Mesothelial cell of epicardium (in vitro differentiated cells): ENCODE data around the gene RAB8B. TPM values are rescaled to one million over a fixed set of nuclear protein-coding genes. Genes with fewer than 3 reads are reported as not detected.

Source experiments
- DNase-seq, 2 experiments: peaks; one replicate each; pipeline ENCODE4 v3.0.0; 2021; ENCODE audit warnings: low spot score in 2 of 2; ENCODE audit not compliant: unreplicated experiment in 2 of 2
- H3K27ac Mint-ChIP-seq: 2 replicates; pipeline ENCODE4 v1.8.0; 2021; ENCODE audit warnings: mixed read lengths
- H3K27me3 Mint-ChIP-seq: 2 replicates; pipeline ENCODE4 v1.8.0; 2021; ENCODE audit warnings: low read depth, mixed read lengths
- H3K36me3 Mint-ChIP-seq: 2 replicates; pipeline ENCODE4 v1.8.0; 2021; ENCODE audit warnings: mixed read lengths
- H3K4me1 Mint-ChIP-seq: 2 replicates; pipeline ENCODE4 v1.8.0; 2021; ENCODE audit warnings: mixed read lengths
- H3K4me3 Mint-ChIP-seq: 2 replicates; pipeline ENCODE4 v1.8.0; 2021; ENCODE audit warnings: mild to moderate bottlenecking, moderate library complexity, mixed read lengths
- H3K9me3 Mint-ChIP-seq: 2 replicates; pipeline ENCODE4 v1.8.0; 2021; ENCODE audit warnings: mixed read lengths
- total RNA-seq: library from RNA; stranded (reverse); gene quantifications from 3 replicates; pipeline ENCODE4 v1.2.1, GENCODE V29; 2021
- TF ChIP-seq, protein P1 (sequence below): fragments of 200-600 bp; sonication (generic); IDR thresholded peaks from one replicate; pipeline ENCODE4 v1.5.0; 2021; ENCODE audit warnings: antibody characterized with exemption; ENCODE audit not compliant: unreplicated experiment

RAB8B gene
- total RNA-seq, 1 donor from 2014 or later = 20.2 TPM

DNA sequence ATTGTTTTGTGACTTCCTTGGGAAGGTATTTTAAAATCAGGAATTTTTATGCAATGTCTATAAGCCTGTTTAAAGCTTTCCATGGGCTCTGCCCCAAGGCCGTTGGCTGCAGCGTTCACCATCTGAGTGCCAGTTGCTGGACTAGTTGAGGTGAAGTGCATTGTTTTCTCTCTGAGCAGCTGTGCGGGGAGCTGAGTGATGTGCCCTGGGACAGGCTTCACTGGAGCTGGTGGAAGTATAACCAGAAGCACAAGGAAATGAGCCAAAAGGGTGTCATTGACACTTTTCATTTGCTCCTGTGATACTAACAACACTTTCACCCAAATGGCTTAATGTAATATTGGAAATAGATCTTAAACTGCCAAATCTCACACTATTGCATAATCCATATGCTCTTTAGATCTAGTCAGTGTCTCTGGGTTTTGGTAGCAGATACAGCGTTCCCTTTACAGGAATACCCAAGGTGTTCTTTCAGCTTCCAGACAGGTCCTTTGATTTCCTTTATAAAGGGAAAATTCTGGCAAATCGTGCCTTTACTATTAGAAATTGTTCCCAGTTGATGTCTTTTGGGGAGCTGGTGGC, 117.2 kb downstream of the RAB8B start:
- H3K27ac Mint-ChIP-seq = no peak overlapping the region
- peaks cover 24% of the 10 kb centered on the region for H3K36me3 Mint-ChIP-seq
- TF ChIP-seq, protein P1, sequence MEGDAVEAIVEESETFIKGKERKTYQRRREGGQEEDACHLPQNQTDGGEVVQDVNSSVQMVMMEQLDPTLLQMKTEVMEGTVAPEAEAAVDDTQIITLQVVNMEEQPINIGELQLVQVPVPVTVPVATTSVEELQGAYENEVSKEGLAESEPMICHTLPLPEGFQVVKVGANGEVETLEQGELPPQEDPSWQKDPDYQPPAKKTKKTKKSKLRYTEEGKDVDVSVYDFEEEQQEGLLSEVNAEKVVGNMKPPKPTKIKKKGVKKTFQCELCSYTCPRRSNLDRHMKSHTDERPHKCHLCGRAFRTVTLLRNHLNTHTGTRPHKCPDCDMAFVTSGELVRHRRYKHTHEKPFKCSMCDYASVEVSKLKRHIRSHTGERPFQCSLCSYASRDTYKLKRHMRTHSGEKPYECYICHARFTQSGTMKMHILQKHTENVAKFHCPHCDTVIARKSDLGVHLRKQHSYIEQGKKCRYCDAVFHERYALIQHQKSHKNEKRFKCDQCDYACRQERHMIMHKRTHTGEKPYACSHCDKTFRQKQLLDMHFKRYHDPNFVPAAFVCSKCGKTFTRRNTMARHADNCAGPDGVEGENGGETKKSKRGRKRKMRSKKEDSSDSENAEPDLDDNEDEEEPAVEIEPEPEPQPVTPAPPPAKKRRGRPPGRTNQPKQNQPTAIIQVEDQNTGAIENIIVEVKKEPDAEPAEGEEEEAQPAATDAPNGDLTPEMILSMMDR = no peak
- H3K9me3 Mint-ChIP-seq = peaks cover 5% of the 10 kb centered on the region
- H3K4me3 Mint-ChIP-seq = no peak overlapping the region
- H3K4me1 Mint-ChIP-seq = peaks cover 19% of the 10 kb centered on the region
- peaks cover 2% of the 10 kb centered on the region for H3K27me3 Mint-ChIP-seq
- DNase-seq = no peak

DNA sequence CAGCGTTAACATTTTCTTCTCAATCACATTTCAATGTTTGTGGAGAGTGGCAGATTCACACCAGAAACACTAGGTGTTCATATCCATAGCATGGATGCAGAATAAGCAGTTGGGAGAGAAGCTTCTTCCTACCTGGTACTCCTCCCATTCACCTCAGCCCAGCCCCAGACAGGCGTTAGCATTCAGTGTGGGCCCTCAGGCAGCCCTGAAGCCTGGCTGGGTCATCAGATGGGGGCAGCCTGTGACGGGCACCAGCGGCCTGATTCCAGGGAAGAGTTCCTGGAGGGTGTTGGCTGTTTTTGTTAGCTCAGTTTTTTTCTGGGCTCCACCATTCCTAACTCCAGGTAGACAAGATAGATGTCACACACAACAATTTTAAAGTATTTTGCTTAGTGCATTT, 119.1 kb downstream of the RAB8B start:
- Mint-ChIP-seq H3K9me3 (peaks cover 5% of the 10 kb centered on the region), H3K4me1 (peaks cover 19% of the 10 kb centered on the region), H3K4me3 (no peak overlapping the region), H3K36me3 (peaks cover 10% of the 10 kb centered on the region), H3K27ac (no peak overlapping the region), H3K27me3 (peaks cover 2% of the 10 kb centered on the region)
- no peak for DNase-seq
- TF ChIP-seq, protein P1 = no peak

DNA sequence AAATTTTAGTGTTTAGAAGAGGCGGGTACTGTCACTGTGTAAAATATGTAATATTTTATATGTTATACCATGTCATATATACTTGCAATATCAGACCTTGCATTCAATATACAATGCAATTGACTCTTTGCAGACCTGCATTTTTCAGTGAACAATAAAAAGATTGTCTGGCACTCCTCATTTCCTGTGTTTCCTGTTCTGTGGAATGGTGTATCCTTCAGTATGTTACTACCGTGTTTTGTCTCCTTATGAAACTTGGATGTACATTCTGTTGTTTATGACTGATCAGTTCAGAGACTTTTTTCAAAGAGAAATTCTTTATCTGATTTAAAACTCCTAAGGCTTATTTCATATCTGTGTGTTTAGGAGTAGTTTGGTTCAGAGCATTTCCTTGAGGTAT, 119.5 kb downstream of the RAB8B start:
- H3K4me1 Mint-ChIP-seq = peaks cover 19% of the 10 kb centered on the region
- H3K36me3 Mint-ChIP-seq = peaks cover 9% of the 10 kb centered on the region
- TF ChIP-seq, protein P1 = no peak
- H3K27me3 Mint-ChIP-seq = peaks cover 2% of the 10 kb centered on the region
- no peak overlapping the region for H3K4me3 Mint-ChIP-seq
- H3K9me3 Mint-ChIP-seq = peaks cover 5% of the 10 kb centered on the region
- DNase-seq = no peak
- no peak overlapping the region for H3K27ac Mint-ChIP-seq

DNA sequence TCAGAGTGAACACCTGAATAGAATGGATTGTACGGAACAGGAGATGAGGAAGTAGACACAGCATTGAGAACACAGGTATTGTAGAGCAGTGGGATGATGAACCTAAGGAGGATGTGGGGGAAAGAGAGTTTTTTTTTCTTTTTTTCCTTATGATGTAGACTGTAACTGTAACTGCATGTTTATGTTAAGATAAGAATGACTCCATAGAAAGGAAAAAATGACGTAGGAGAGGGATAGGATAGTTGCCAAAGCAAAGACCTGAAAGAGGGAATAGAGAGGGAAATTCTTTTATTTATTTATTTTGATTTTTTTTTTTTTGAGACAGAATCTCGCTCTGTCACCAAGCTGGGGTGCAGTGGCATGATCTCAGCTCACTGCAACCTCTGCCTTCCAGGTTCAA, 121.2 kb downstream of the RAB8B start:
- peaks cover 3% of the 10 kb centered on the region for H3K27me3 Mint-ChIP-seq
- peaks cover 2% of the 10 kb centered on the region for H3K36me3 Mint-ChIP-seq
- H3K4me1 Mint-ChIP-seq = peaks cover 19% of the 10 kb centered on the region
- TF ChIP-seq, protein P1 = no peak
- H3K27ac Mint-ChIP-seq = no peak overlapping the region
- no peak overlapping the region for H3K4me3 Mint-ChIP-seq
- peaks cover 5% of the 10 kb centered on the region for H3K9me3 Mint-ChIP-seq
- no peak for DNase-seq

DNA sequence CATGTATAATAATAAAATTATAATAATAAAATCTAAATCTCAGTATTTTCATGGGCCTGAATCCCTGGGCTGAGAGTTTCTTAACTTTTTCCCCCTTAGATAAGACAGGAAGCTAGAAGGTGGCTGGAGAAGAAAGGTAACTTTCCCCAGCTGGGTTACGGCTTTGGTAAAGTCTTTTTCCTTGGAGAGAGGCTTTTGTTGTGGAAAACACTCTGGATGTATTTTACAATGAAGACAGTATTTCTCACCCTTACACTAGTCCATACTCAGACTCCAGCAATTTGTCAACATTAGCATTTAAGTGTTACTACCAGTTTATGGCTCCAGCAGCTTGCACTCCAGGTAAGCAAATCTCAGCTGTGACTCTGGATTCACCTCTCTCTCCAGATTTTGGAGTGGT, 122.9 kb downstream of the RAB8B start:
- Mint-ChIP-seq H3K9me3 (peaks cover 5% of the 10 kb centered on the region), H3K27ac (no peak overlapping the region), H3K27me3 (peaks cover 3% of the 10 kb centered on the region), H3K36me3 (peaks cover 2% of the 10 kb centered on the region), H3K4me1 (peaks cover 15% of the 10 kb centered on the region), H3K4me3 (no peak overlapping the region)
- DNase-seq = no peak
- TF ChIP-seq, protein P1 = no peak

DNA sequence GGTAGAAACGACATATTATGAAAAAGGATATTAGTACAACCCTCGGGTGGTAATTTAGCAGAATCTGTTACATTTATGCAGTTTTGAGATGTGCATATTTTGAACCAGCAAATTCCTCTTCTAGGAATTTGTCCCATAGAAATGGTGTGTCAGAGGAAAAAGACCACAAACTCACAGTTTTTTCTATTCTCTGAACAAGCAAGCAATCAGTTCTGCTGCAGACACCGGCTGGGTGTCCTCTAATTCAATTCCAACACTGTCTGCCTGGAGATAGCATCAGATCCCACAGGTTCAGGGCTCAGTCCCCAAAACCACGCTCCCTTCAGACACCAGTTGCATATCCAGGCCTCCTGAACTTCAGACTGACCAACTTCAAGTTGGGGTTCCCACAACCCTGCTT, 124.4 kb downstream of the RAB8B start:
- H3K4me1 Mint-ChIP-seq = peaks cover 7% of the 10 kb centered on the region
- peaks cover 10% of the 10 kb centered on the region for H3K9me3 Mint-ChIP-seq
- H3K36me3 Mint-ChIP-seq = peaks cover 2% of the 10 kb centered on the region
- H3K27me3 Mint-ChIP-seq = peaks cover 3% of the 10 kb centered on the region
- no peak overlapping the region for H3K27ac Mint-ChIP-seq
- TF ChIP-seq, protein P1 = no peak
- DNase-seq = no peak
- H3K4me3 Mint-ChIP-seq = no peak overlapping the region
